Panc1 (cell line): ENCODE measurements around the gene CDCP1.

Experiments
- POLR2AphosphoS5 ChIP-seq: IDR thresholded peaks from 2 replicates; pipeline ENCODE4 v1.6.1; 2012; ENCODE audit warnings: mild to moderate bottlenecking, low read depth, low read length, moderate library complexity
- SIN3A ChIP-seq: IDR thresholded peaks from 2 replicates; pipeline ENCODE4 v1.6.1; 2012; ENCODE audit warnings: low read depth, mild to moderate bottlenecking, low read length, moderate library complexity, borderline replicate concordance; ENCODE audit not compliant: insufficient read depth
- TCF7L2 ChIP-seq: IDR thresholded peaks from 2 replicates; pipeline ENCODE4 v1.6.1; 2011; ENCODE audit warnings: mild to moderate bottlenecking, low read depth, low read length, inconsistent platforms
- TF ChIP-seq, protein P1 (sequence below): fragments of 450-650 bp; IDR thresholded peaks from 2 replicates; pipeline ENCODE4 v1.5.1; 2017; ENCODE audit warnings: mild to moderate bottlenecking
- TF ChIP-seq, protein P2 (sequence below), 2 experiments: IDR thresholded peaks; 2 replicates each; pipeline ENCODE4 v1.6.1; 2011 to 2012; ENCODE audit warnings: low read depth in 2 of 2, control low read depth in 1 of 2, low read length in 1 of 2, mild to moderate bottlenecking in 1 of 2, moderate library complexity in 1 of 2; ENCODE audit not compliant: insufficient read depth in 1 of 2

DNA sequence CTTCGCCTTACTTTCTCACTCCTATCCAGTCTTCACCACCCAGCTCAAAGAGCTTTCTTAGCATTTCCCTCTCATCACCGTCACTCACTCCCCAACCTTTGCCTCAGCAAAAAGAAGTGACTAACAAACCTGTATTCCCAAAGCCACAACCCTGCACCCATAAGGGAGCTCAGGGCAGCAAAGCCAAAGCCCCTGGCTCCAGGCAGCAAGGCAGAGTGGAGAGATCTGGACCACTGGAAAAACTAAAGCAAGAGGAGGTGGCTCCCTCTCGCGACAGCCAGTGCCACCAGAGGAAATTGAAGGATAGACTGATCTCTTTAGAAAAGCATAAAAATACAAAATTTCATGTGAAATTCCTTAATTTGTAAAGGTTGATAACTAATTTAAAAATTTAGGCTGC lies 25.1 kb upstream of the CDCP1 start:
- TF ChIP-seq, protein P1, sequence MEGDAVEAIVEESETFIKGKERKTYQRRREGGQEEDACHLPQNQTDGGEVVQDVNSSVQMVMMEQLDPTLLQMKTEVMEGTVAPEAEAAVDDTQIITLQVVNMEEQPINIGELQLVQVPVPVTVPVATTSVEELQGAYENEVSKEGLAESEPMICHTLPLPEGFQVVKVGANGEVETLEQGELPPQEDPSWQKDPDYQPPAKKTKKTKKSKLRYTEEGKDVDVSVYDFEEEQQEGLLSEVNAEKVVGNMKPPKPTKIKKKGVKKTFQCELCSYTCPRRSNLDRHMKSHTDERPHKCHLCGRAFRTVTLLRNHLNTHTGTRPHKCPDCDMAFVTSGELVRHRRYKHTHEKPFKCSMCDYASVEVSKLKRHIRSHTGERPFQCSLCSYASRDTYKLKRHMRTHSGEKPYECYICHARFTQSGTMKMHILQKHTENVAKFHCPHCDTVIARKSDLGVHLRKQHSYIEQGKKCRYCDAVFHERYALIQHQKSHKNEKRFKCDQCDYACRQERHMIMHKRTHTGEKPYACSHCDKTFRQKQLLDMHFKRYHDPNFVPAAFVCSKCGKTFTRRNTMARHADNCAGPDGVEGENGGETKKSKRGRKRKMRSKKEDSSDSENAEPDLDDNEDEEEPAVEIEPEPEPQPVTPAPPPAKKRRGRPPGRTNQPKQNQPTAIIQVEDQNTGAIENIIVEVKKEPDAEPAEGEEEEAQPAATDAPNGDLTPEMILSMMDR = no peak
- TF ChIP-seq POLR2AphosphoS5 (no peak), TCF7L2 (no peak), SIN3A (no peak)
- TF ChIP-seq, protein P2, sequence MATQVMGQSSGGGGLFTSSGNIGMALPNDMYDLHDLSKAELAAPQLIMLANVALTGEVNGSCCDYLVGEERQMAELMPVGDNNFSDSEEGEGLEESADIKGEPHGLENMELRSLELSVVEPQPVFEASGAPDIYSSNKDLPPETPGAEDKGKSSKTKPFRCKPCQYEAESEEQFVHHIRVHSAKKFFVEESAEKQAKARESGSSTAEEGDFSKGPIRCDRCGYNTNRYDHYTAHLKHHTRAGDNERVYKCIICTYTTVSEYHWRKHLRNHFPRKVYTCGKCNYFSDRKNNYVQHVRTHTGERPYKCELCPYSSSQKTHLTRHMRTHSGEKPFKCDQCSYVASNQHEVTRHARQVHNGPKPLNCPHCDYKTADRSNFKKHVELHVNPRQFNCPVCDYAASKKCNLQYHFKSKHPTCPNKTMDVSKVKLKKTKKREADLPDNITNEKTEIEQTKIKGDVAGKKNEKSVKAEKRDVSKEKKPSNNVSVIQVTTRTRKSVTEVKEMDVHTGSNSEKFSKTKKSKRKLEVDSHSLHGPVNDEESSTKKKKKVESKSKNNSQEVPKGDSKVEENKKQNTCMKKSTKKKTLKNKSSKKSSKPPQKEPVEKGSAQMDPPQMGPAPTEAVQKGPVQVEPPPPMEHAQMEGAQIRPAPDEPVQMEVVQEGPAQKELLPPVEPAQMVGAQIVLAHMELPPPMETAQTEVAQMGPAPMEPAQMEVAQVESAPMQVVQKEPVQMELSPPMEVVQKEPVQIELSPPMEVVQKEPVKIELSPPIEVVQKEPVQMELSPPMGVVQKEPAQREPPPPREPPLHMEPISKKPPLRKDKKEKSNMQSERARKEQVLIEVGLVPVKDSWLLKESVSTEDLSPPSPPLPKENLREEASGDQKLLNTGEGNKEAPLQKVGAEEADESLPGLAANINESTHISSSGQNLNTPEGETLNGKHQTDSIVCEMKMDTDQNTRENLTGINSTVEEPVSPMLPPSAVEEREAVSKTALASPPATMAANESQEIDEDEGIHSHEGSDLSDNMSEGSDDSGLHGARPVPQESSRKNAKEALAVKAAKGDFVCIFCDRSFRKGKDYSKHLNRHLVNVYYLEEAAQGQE (IDR thresholded peaks at IDR 0.05; ENCODE audit: insufficient read depth in 1 of 2, low read depth in 2 of 2, low read length in 1 of 2) = no peak
